Measurements from ENCODE around the gene FGR. TPM values are rescaled to one million over a fixed set of nuclear protein-coding genes. Genes with fewer than 3 reads are reported as not detected.

The FGR gene
- total RNA-seq, 1 experiment from 2014 or later = not detected

DNA sequence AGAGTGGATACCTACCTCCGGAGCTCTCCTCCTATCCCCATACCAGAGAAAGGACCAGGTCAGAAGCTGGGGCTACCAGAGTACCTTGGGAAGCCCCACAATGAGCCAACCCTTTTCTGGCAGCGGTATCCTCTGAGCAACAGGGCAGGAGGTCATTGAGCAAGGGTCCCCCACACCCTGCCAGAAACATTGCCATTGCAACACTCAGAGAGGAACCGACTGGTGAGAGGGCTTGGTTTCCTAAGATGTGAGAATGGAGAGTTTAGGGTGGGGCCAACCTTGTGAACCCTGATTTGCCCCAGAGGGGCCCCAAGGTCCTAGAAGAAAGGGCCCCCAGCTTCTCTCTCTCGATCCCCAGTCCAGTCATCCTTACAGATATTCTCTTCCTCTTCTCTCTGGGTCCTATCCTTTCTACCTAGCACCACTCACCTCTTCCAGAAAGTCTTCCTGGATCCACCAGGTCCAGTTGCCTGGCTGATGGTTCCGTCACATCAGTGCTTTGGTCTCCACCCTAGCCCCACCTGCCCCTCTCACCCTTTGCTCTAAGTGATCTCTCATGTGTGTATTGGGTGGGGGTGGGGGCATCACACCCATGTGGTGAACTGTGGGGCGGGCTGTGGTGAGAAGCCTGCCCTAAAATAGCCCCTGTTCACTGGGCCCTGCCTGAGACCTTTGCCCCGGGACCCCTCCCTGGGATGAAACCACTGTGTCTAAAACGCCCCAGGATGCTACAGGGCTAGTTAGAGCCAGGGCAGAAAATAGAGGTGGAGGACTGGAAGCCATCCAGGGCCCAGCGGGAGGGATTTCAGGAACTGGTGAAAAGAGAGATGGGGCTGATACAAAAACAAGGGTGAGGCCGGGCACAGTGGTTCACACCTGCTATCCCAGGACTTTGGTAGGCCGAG lies 8.7 kb downstream of the FGR start:
- Histone ChIP-seq H3K9ac (ENCODE audit: low read length) (no peak overlapping the region), H3K79me2 (ENCODE audit: insufficient read depth, low read length) (no peaks in the 10 kb centered on the region), H3K9me2 (ENCODE audit: insufficient read depth) (no peaks in the 10 kb centered on the region), H2AFZ (ENCODE audit: low read depth, low read length, poor library complexity, severe bottlenecking) (no peak overlapping the region), H3K9me3 (ENCODE audit: control insufficient read depth in 1 of 2, insufficient read depth in 1 of 2, low read depth in 1 of 2, low read length in 2 of 2) (no peaks in the 10 kb centered on the region), H3K4me1 (ENCODE audit: control insufficient read depth in 1 of 2, insufficient read depth in 2 of 2, low read length in 2 of 2) (peaks cover 0 to 6% of the 10 kb centered on the region in 2 experiments; a peak in 2 of 4 replicates), H3K4me2 (ENCODE audit: low read length) (no peak overlapping the region), H4K20me1 (ENCODE audit: insufficient read depth) (no peaks in the 10 kb centered on the region), H3K27ac (ENCODE audit: low read depth, low read length) (no peak overlapping the region), H3K27me3 (ENCODE audit: insufficient read depth, low read length) (no peaks in the 10 kb centered on the region), H3K36me3 (ENCODE audit: control insufficient read depth in 1 of 2, insufficient read depth in 2 of 2, low read length in 2 of 2) (no peaks in the 10 kb centered on the region), H3K4me3 (replicated peaks in 1 of 2; ENCODE audit: low read depth in 1 of 2, low read length in 2 of 2) (no peak overlapping the region)
- ATAC-seq (no peak), DNase-seq (ENCODE audit: low read depth, low spot score) (no peak)
- ChIA-PET POLR2A (no interaction called here), RAD21 (ENCODE audit: low non-redundant PET in 1 of 2, low total read pairs in 2 of 2, uncharacterized antibody in 2 of 2, unreplicated experiment in 2 of 2) (no interaction called here), CTCF (no interaction called here)
- no peak for TF ChIP-seq RAD21 (IDR thresholded peaks at IDR 0.05; ENCODE audit: low read depth)
- TF ChIP-seq JUND (IDR thresholded peaks at IDR 0.05) = no peak
- TF ChIP-seq CBX3 (IDR thresholded peaks at IDR 0.05; ENCODE audit: low read depth) = no peak
- no peak for TF ChIP-seq SIN3A (IDR thresholded peaks at IDR 0.05; ENCODE audit: low read depth)
- TF ChIP-seq YY1 (IDR thresholded peaks at IDR 0.05; ENCODE audit: extremely low read depth, insufficient replicate concordance, low read depth, low read length) = no peak
- TF ChIP-seq POLR2AphosphoS5 (IDR thresholded peaks at IDR 0.05; ENCODE audit: low read depth, low read length) = no peak
- TF ChIP-seq ZNF274 (IDR thresholded peaks at IDR 0.05; ENCODE audit: low read depth, low read length) = no peak
- no peak for TF ChIP-seq EZH2 (IDR thresholded peaks at IDR 0.05)
- TF ChIP-seq EZH2phosphoT487 (IDR thresholded peaks at IDR 0.05; ENCODE audit: borderline replicate concordance) = no peak
- TF ChIP-seq, protein P1, sequence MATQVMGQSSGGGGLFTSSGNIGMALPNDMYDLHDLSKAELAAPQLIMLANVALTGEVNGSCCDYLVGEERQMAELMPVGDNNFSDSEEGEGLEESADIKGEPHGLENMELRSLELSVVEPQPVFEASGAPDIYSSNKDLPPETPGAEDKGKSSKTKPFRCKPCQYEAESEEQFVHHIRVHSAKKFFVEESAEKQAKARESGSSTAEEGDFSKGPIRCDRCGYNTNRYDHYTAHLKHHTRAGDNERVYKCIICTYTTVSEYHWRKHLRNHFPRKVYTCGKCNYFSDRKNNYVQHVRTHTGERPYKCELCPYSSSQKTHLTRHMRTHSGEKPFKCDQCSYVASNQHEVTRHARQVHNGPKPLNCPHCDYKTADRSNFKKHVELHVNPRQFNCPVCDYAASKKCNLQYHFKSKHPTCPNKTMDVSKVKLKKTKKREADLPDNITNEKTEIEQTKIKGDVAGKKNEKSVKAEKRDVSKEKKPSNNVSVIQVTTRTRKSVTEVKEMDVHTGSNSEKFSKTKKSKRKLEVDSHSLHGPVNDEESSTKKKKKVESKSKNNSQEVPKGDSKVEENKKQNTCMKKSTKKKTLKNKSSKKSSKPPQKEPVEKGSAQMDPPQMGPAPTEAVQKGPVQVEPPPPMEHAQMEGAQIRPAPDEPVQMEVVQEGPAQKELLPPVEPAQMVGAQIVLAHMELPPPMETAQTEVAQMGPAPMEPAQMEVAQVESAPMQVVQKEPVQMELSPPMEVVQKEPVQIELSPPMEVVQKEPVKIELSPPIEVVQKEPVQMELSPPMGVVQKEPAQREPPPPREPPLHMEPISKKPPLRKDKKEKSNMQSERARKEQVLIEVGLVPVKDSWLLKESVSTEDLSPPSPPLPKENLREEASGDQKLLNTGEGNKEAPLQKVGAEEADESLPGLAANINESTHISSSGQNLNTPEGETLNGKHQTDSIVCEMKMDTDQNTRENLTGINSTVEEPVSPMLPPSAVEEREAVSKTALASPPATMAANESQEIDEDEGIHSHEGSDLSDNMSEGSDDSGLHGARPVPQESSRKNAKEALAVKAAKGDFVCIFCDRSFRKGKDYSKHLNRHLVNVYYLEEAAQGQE (IDR thresholded peaks at IDR 0.05; ENCODE audit: low read depth) = no peak
- TF ChIP-seq CEBPB (IDR thresholded peaks at IDR 0.05; ENCODE audit: low read depth) = no peak
- TF ChIP-seq POLR2A (IDR thresholded peaks at IDR 0.05; ENCODE audit: borderline replicate concordance, extremely low read depth, insufficient read depth, insufficient read length) = no peak
- TF ChIP-seq, protein P2, sequence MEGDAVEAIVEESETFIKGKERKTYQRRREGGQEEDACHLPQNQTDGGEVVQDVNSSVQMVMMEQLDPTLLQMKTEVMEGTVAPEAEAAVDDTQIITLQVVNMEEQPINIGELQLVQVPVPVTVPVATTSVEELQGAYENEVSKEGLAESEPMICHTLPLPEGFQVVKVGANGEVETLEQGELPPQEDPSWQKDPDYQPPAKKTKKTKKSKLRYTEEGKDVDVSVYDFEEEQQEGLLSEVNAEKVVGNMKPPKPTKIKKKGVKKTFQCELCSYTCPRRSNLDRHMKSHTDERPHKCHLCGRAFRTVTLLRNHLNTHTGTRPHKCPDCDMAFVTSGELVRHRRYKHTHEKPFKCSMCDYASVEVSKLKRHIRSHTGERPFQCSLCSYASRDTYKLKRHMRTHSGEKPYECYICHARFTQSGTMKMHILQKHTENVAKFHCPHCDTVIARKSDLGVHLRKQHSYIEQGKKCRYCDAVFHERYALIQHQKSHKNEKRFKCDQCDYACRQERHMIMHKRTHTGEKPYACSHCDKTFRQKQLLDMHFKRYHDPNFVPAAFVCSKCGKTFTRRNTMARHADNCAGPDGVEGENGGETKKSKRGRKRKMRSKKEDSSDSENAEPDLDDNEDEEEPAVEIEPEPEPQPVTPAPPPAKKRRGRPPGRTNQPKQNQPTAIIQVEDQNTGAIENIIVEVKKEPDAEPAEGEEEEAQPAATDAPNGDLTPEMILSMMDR (IDR thresholded peaks at IDR 0.05 in 2 of 3, conservative IDR thresholded peaks at IDR 0.05 in 1 of 3; ENCODE audit: borderline replicate concordance in 1 of 3, insufficient read depth in 1 of 3, low read depth in 2 of 3, low read length in 2 of 3) = no peak
- TF ChIP-seq SRF (IDR thresholded peaks at IDR 0.05; ENCODE audit: low read depth) = no peak
- TF ChIP-seq SP1 (IDR thresholded peaks at IDR 0.05; ENCODE audit: low read depth) = no peak
- no peak for TF ChIP-seq ELF1 (IDR thresholded peaks at IDR 0.05; ENCODE audit: borderline replicate concordance, low read depth)
- TF ChIP-seq FOSL1 (IDR thresholded peaks at IDR 0.05; ENCODE audit: low read depth) = no peak
- no peak for TF ChIP-seq ZFX (IDR thresholded peaks at IDR 0.05)
- BruUV-seq (replicated peaks) = no TSS peak
- intact Hi-C loops (cut with micrococcal nuclease) = no loop called here
